GM19043 (cell line): ENCODE data around the gene EBLN1.
"Not testable (repeated sequence)": the region's sequence is repeated elsewhere in the genome, so short reads cannot be mapped to it uniquely, and the experiment has no call there.

Experiments used
- ATAC-seq: cut with Tn5 transposase; IDR thresholded peaks from one replicate; pipeline ENCODE4 v1.9.1; 2021; ENCODE audit warnings: low read depth; ENCODE audit not compliant: unreplicated experiment

Gene EBLN1

GRCh38 chr10:22228943-22229801 lies 11.4 kb upstream of the EBLN1 start:
- ATAC-seq, result peak; percentile 62

DNA sequence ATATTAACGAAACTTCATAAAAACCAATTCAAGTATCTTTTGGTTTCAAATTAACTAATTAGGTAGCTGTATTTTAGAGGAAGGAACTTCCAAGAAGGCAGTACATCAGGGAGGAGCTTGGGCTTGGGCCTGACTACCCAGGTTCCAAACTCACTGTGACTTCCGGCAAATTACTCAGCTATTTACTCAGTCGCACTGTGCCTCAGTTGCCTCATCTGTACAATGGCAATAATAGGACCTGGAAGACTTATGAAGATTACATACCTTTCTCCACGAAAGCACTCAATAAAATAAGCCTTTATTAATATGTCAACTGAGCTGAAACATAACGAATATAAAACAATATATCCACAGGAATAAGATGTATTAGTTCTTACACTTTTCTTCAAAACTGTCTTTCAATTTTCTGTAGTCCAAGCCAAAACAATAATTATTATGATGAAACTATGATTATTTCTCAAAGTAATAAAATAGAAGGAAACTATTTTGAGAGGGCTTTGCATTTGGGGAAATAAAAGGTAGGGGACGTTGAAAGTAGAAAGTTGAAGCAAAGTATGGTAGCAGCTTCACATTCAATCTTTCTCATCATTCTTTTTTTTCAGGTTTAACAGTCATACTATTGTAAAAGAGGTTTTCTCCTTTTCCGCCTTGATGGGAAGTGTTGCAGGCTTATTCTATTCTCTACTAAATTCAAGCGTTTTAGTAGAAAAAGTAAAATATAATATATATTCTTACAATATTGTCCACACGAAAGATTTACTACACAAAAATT lies 10.5 kb upstream of the EBLN1 start:
- ATAC-seq, result no peak

DNA sequence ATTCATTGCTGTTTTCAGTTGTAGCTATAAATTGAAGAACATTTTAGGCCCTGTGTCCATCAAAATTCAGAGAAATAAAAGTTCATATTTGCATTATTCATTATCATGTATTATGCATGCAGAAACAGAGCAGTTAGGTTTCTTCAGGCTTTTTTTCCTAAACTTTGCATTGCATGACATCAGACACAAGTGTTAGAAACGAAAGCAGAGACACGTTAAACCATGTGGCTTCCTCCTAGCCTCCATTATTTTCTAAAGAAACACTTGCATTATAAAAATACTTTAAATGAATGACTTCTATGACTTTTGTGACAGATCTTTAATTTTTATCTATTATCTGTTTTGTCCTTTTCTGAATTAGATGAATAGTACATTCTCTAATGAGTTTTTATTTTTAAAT lies 8.8 kb upstream of the EBLN1 start:
- no peak for ATAC-seq

DNA sequence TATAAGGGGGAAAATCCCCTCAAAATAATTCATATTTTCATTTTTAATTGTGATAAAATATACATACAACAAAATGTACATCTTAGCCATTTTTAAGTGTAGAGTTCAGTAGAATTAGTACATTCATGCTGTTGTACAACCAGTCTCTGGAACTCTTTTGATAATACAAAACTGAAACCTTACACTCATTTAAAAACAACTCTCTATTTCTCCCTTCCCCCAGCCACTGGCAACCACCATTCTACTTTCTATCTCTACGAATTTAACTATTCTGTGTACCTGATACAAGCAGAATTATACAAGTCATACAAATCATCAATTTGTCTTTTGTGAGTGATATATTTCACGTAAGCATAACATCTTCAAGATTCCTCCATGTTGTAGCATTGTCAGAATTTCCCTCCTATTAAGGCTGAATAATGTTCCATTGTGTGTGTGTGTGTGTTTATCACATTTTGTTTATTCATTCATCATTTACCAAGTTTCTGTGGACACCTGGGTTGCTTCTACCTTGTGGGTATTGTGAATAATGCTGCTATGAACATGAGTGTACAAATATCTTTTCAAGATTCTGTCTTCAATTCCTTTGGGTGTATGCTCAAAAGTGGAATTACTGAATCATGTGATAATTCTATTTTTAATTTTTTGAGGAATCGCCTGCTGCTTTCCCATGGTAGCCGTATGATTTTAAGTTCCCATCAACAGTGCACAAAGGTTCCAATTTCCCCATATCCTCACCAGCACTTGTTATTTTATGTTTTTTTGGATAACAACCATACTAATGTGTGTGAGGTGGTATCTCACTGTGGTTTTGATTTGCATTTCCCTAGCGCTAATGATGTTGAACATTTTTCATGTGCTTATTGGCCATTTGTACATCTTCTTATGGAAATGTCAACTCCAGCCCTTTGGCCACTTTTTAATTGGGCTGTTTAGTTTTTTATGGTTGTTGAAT lies 4.7 kb upstream of the EBLN1 start:
- no peak for ATAC-seq

GRCh38 chr10:22219308-22219707 lies 1.5 kb upstream of the EBLN1 start:
- ATAC-seq, result no peak

GRCh38 chr10:22218448-22218847 lies 633 bp upstream of the EBLN1 start:
- ATAC-seq, result no peak

GRCh38 chr10:22217084-22217483 lies 731 bp downstream of the EBLN1 start:
- not testable (repeated sequence) for ATAC-seq

DNA sequence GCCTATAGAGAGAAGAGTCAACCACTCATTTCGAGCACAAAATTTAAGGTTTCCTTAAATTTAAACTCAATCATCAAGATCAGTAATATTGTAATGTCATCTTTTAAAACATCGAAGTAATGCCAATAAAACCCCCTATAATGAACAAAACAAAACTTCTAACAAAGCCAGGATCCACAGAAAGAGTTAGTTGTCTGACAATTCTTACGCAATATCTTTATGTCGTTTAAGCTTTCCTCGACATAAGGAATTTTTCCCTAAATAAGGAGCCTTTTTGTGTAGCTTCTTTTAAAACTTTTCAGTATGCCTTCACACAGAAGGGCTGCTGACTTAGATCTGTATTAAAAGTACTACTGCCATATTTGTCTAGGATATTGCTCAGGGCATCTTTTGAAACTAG lies 7.5 kb downstream of the EBLN1 start:
- ATAC-seq, result no peak

GRCh38 chr10:22193945-22194344 lies 23.9 kb downstream of the EBLN1 start:
- no peak for ATAC-seq

DNA sequence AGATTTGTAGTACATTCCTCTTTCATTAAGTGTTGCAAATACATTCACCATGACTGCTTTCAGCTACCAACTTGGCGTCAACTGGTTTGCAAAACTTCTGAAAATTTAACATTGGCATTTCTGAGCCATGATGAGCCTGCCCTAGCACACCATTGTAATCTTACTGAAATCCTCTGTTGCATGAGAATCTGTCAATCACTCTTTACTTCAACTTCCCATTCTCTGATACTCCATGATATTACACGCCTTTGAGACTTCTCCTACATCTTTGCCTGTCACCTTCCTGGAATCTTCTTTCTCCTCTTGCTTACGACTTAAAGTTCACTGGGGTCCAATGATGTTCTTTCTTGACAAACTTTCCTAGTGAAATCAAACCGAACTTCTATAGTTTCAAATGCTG lies 32.2 kb downstream of the EBLN1 start:
- no peak for ATAC-seq

GRCh38 chr10:22183771-22184461 lies 33.9 kb downstream of the EBLN1 start:
- no peak for ATAC-seq

DNA sequence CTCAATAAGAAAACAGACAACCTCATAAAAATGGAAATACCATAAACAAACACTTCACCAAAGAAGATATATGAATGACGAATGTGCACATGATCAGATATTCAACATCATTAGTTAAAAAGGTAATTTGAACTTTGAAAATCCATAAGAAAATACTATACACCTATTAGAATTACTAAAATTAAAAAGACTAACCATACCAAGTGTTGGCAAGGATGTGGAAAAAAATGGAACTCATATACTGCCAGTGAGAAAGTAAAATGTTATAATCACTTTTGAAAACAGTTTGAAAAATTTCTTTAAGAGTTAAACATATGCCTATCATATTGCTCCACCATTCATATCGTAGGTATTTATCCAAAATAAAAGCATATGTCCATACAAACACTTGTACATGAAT lies 37.1 kb downstream of the EBLN1 start:
- ATAC-seq, result no peak

DNA sequence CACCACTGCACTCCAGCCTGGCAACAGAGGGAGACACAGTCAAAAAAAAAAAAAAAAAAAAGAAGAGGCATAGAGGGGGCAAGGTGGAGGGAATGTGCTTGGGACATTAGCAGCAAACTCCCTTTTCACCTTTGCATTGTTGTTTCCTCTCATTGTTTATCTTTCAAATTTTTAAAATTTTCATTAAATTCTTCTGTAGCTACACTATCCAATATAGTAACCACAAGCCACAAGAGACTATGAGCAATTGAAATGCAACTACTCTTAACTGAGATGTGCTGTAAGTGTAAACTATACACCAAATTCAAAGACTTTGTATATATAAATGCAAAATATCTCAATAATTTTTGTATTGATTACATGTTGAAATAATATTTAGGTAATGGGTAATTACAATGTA lies 43.4 kb downstream of the EBLN1 start:
- ATAC-seq, result no peak

DNA sequence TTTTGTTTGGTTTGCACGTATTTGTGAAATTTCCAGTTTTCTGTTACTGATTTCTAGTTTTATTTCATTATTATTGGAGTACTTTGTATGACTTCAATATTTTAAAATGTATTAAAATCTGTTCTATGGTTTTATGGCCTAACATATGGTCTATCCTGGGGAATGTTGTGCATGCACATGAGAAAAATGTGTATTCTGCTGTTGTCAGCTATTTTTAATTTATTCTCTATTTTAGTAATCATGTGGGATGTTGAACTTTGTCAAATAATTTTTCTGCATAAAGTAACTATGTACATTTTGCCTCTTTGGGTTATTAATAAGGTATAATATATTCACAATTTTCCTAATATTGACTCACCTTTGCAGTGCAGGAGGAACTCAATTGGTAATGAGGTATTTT lies 46.7 kb downstream of the EBLN1 start:
- ATAC-seq, result no peak

DNA sequence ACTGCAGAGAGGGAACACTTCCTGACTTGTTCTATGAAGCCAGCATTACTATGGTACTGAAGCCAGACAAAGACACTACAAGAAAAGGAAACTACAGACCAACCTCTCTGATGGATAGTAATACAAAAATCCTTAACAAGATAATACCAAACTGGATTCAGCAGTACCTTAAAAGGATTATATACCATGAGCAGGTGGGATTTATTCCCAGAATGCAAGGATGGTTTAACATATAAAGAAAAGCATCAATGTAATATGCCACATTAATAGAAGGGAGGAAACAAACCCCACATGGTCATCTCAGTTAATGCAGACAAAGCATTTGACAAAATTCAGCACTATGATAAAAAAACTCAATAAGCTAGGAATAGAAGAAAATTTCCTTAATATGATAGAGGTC lies 47.2 kb downstream of the EBLN1 start:
- no peak for ATAC-seq

GRCh38 chr10:22159979-22160378 lies 57.8 kb downstream of the EBLN1 start:
- ATAC-seq, result no peak

DNA sequence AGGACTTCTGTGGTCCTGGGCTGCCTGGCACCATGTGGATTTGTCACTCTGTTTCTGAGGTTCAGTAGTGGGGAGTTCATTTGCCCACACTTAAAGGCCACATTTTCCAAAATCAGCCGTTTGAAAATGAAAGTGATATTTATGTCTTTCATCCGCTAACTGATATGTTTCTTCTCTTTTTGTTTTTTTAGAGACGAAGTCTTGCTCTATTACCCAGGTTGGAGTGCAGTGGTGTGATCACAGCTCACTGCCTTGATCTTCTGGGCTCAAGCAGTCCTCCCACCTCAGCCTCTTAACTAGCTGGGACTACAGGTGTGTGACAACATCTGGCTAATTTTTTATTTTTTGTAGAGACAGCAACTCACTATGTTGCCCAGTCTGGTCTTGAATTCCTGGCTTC lies 58.6 kb downstream of the EBLN1 start:
- no peak for ATAC-seq
